GM12878 (cell line): ENCODE results near the gene GPR68. TPM values are rescaled to one million over a fixed set of nuclear protein-coding genes. Genes with fewer than 3 reads are reported as not detected.

ENCODE experiments used
- ATF7 ChIP-seq: fragments of 450-650 bp; IDR thresholded peaks from 2 replicates; pipeline ENCODE4 v1.6.1; 2016; ENCODE audit warnings: low read depth, mild to moderate bottlenecking
- EZH2 ChIP-seq: IDR thresholded peaks from 2 replicates; pipeline ENCODE4 v1.6.1; 2012; ENCODE audit warnings: low read depth, mild to moderate bottlenecking, control low read depth, inconsistent platforms, low read length, borderline replicate concordance; ENCODE audit not compliant: control insufficient read depth
- HDAC6 ChIP-seq: fragments of 200-600 bp; sonication (generic); IDR thresholded peaks from one replicate; pipeline ENCODE4 v1.8.0; 2017; ENCODE audit warnings: antibody characterized with exemption; ENCODE audit not compliant: unreplicated experiment
- JUNB ChIP-seq: IDR thresholded peaks from 2 replicates; pipeline ENCODE4 v1.6.1; 2016; ENCODE audit warnings: antibody characterized with exemption, mild to moderate bottlenecking
- KAT2A ChIP-seq: conservative IDR thresholded peaks from 2 replicates; pipeline ENCODE4 v1.6.1; 2011; ENCODE audit warnings: low read depth, low read length; ENCODE audit not compliant: control insufficient read depth
- KDM1A ChIP-seq: fragments of 200-600 bp; sonication (generic); IDR thresholded peaks from 2 replicates; pipeline ENCODE4 v1.6.1; 2016; ENCODE audit warnings: borderline replicate concordance
- KLF5 ChIP-seq: fragments of 450-650 bp; IDR thresholded peaks from 2 replicates; pipeline ENCODE4 v1.6.1; 2014; ENCODE audit warnings: mild to moderate bottlenecking; ENCODE audit not compliant: partially characterized antibody
- MTA2 ChIP-seq: fragments of 450-650 bp; IDR thresholded peaks from 2 replicates; pipeline ENCODE4 v1.6.1; 2016; ENCODE audit warnings: low read depth, mild to moderate bottlenecking, moderate library complexity
- NBN ChIP-seq: fragments of 450-650 bp; IDR thresholded peaks from 2 replicates; pipeline ENCODE4 v1.6.1; 2016
- NR2C1 ChIP-seq: fragments of 450-650 bp; IDR thresholded peaks from 2 replicates; pipeline ENCODE4 v1.6.1; 2017; ENCODE audit warnings: antibody characterized with exemption, mild to moderate bottlenecking, moderate library complexity
- NR2F1 ChIP-seq: fragments of 450-650 bp; conservative IDR thresholded peaks from 2 replicates; pipeline ENCODE4 v1.6.1; 2017; ENCODE audit warnings: mild to moderate bottlenecking
- POU2F2 ChIP-seq: IDR thresholded peaks from 3 replicates; pipeline ENCODE4 v1.6.1; 2011; ENCODE audit warnings: low read depth, mild to moderate bottlenecking, low read length, borderline replicate concordance
- SMARCA5 ChIP-seq: fragments of 450-650 bp; IDR thresholded peaks from 2 replicates; pipeline ENCODE4 v1.6.1; 2017; ENCODE audit warnings: mild to moderate bottlenecking
- SPI1 ChIP-seq: IDR thresholded peaks from 2 replicates; pipeline ENCODE4 v1.6.1; 2011; ENCODE audit warnings: low read depth, mild to moderate bottlenecking, low read length, moderate library complexity, borderline replicate concordance; ENCODE audit not compliant: insufficient read depth
- STAT3 ChIP-seq: IDR thresholded peaks from 2 replicates; pipeline ENCODE4 v1.6.1; 2011; ENCODE audit warnings: low read depth, low read length, improper control_type of control experiment
- ZNF24 ChIP-seq: fragments of 450-650 bp; IDR thresholded peaks from 2 replicates; pipeline ENCODE4 v1.6.1; 2017; ENCODE audit warnings: antibody characterized with exemption, mild to moderate bottlenecking
- polyA plus RNA-seq, 11 experiments: library from polyadenylated mRNA; depleted of rRNA in 4 of 11; unstranded in 6 of 11; stranded (reverse) in 5 of 11; fragments of >200 nt; fragmentation: Nextera tagmentation in 4 of 11; fragmentation: Illumina TruSeq in 1 of 11; extraction: Ambion mirVana in 4 of 11; extraction: Trizol in 1 of 11; gene quantifications; 1 replicate in 1 of 11; 2 replicates in 10 of 11; pipeline versions ENCODE4 v1.2.1 to v1.2.3, GENCODE V29; 2011 to 2016; ENCODE audit warnings: inconsistent platforms in 2 of 11, missing spikeins in 2 of 11, low read depth in 1 of 11
- total RNA-seq, 4 experiments: library from RNA; depleted of rRNA in 3 of 4; stranded (reverse); fragments of >200 nt in 3 of 4; fragmentation: Illumina TruSeq in 1 of 4; extraction: Trizol in 1 of 4; gene quantifications; 2 replicates each; pipeline versions ENCODE4 v1.2.1 to v1.2.3, GENCODE V29; 2013 to 2021
- TF ChIP-seq, protein P1 (sequence below): IDR thresholded peaks from 2 replicates; pipeline ENCODE4 v1.6.1; 2012; ENCODE audit warnings: mild to moderate bottlenecking, low read depth, low read length
- TF ChIP-seq, protein P2 (sequence below): fragments of 450-650 bp; IDR thresholded peaks from 2 replicates; pipeline ENCODE4 v1.6.1; 2017; ENCODE audit warnings: mild to moderate bottlenecking, moderate library complexity
- TF ChIP-seq, protein P3 (sequence below): fragments of 450-650 bp; IDR thresholded peaks from 2 replicates; pipeline ENCODE4 v1.6.1; 2017; ENCODE audit warnings: mild to moderate bottlenecking
- TF ChIP-seq, protein P4 (sequence below): fragments of 450-650 bp; formaldehyde crosslinking; IDR thresholded peaks from 2 replicates; pipeline ENCODE4 v1.5.0; 2022; ENCODE audit warnings: mild to moderate bottlenecking, missing genetic modification characterization

The GPR68 gene
- total and polyA plus RNA-seq, 10 of the 15 experiments (the other 5 are each of a cell fraction or from before 2014, with no cell fraction given) = 0.06 to 3.4 (median 1.8) TPM

DNA sequence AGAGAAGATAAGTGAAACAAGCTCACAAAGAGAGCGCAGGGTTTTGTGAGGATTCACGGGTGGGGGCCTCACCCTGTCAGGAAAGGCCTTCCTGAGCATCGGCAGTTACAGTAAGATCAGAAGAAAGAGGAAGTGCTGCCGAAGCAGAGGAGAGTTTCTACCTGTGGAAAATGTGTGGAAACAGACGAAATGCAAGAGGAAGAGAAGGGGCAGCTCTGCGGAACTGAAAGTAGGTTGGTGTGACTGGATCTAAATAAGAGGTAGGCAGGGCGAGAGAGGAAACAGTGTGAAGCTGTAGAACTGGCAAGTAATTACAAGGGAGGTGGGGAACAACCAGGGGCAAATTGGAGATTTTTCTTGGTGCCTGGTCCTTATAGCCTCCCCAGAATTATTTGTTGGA is 2.6 kb downstream of the GPR68 start (continued):
- TF ChIP-seq POU2F2 (no peak), ZNF24 (no peak), EZH2 (no peak), SMARCA5 (no peak), JUNB (no peak), MTA2 (peak; percentile 84), HDAC6 (no peak), SPI1 (peak; percentile 97), KDM1A (no peak), ATF7 (peak; percentile 71), STAT3 (no peak), NR2F1 (no peak), KLF5 (no peak), NR2C1 (no peak), KAT2A (no peak), NBN (peak; percentile 95)
- TF ChIP-seq, protein P1, sequence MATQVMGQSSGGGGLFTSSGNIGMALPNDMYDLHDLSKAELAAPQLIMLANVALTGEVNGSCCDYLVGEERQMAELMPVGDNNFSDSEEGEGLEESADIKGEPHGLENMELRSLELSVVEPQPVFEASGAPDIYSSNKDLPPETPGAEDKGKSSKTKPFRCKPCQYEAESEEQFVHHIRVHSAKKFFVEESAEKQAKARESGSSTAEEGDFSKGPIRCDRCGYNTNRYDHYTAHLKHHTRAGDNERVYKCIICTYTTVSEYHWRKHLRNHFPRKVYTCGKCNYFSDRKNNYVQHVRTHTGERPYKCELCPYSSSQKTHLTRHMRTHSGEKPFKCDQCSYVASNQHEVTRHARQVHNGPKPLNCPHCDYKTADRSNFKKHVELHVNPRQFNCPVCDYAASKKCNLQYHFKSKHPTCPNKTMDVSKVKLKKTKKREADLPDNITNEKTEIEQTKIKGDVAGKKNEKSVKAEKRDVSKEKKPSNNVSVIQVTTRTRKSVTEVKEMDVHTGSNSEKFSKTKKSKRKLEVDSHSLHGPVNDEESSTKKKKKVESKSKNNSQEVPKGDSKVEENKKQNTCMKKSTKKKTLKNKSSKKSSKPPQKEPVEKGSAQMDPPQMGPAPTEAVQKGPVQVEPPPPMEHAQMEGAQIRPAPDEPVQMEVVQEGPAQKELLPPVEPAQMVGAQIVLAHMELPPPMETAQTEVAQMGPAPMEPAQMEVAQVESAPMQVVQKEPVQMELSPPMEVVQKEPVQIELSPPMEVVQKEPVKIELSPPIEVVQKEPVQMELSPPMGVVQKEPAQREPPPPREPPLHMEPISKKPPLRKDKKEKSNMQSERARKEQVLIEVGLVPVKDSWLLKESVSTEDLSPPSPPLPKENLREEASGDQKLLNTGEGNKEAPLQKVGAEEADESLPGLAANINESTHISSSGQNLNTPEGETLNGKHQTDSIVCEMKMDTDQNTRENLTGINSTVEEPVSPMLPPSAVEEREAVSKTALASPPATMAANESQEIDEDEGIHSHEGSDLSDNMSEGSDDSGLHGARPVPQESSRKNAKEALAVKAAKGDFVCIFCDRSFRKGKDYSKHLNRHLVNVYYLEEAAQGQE = no peak
- TF ChIP-seq, protein P2, sequence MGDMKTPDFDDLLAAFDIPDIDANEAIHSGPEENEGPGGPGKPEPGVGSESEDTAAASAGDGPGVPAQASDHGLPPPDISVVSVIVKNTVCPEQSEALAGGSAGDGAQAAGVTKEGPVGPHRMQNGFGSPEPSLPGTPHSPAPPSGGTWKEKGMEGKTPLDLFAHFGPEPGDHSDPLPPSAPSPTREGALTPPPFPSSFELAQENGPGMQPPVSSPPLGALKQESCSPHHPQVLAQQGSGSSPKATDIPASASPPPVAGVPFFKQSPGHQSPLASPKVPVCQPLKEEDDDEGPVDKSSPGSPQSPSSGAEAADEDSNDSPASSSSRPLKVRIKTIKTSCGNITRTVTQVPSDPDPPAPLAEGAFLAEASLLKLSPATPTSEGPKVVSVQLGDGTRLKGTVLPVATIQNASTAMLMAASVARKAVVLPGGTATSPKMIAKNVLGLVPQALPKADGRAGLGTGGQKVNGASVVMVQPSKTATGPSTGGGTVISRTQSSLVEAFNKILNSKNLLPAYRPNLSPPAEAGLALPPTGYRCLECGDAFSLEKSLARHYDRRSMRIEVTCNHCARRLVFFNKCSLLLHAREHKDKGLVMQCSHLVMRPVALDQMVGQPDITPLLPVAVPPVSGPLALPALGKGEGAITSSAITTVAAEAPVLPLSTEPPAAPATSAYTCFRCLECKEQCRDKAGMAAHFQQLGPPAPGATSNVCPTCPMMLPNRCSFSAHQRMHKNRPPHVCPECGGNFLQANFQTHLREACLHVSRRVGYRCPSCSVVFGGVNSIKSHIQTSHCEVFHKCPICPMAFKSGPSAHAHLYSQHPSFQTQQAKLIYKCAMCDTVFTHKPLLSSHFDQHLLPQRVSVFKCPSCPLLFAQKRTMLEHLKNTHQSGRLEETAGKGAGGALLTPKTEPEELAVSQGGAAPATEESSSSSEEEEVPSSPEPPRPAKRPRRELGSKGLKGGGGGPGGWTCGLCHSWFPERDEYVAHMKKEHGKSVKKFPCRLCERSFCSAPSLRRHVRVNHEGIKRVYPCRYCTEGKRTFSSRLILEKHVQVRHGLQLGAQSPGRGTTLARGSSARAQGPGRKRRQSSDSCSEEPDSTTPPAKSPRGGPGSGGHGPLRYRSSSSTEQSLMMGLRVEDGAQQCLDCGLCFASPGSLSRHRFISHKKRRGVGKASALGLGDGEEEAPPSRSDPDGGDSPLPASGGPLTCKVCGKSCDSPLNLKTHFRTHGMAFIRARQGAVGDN = no peak; the same call in 1 of the 2 replicates
- TF ChIP-seq, protein P3, sequence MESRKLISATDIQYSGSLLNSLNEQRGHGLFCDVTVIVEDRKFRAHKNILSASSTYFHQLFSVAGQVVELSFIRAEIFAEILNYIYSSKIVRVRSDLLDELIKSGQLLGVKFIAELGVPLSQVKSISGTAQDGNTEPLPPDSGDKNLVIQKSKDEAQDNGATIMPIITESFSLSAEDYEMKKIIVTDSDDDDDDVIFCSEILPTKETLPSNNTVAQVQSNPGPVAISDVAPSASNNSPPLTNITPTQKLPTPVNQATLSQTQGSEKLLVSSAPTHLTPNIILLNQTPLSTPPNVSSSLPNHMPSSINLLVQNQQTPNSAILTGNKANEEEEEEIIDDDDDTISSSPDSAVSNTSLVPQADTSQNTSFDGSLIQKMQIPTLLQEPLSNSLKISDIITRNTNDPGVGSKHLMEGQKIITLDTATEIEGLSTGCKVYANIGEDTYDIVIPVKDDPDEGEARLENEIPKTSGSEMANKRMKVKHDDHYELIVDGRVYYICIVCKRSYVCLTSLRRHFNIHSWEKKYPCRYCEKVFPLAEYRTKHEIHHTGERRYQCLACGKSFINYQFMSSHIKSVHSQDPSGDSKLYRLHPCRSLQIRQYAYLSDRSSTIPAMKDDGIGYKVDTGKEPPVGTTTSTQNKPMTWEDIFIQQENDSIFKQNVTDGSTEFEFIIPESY = no peak
- TF ChIP-seq, protein P4, sequence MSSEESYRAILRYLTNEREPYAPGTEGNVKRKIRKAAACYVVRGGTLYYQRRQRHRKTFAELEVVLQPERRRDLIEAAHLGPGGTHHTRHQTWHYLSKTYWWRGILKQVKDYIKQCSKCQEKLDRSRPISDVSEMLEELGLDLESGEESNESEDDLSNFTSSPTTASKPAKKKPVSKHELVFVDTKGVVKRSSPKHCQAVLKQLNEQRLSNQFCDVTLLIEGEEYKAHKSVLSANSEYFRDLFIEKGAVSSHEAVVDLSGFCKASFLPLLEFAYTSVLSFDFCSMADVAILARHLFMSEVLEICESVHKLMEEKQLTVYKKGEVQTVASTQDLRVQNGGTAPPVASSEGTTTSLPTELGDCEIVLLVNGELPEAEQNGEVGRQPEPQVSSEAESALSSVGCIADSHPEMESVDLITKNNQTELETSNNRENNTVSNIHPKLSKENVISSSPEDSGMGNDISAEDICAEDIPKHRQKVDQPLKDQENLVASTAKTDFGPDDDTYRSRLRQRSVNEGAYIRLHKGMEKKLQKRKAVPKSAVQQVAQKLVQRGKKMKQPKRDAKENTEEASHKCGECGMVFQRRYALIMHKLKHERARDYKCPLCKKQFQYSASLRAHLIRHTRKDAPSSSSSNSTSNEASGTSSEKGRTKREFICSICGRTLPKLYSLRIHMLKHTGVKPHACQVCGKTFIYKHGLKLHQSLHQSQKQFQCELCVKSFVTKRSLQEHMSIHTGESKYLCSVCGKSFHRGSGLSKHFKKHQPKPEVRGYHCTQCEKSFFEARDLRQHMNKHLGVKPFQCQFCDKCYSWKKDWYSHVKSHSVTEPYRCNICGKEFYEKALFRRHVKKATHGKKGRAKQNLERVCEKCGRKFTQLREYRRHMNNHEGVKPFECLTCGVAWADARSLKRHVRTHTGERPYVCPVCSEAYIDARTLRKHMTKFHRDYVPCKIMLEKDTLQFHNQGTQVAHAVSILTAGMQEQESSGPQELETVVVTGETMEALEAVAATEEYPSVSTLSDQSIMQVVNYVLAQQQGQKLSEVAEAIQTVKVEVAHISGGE (CRISPR knock-in tag) = no peak
